T-helper 22 cell (primary cell): Measurements from ENCODE around the gene CDC42BPA.

Experiments
- DNase-seq: peaks from one replicate; pipeline ENCODE4 v3.0.0-alpha.2; 2020; ENCODE audit warnings: low read depth

Gene CDC42BPA

DNA sequence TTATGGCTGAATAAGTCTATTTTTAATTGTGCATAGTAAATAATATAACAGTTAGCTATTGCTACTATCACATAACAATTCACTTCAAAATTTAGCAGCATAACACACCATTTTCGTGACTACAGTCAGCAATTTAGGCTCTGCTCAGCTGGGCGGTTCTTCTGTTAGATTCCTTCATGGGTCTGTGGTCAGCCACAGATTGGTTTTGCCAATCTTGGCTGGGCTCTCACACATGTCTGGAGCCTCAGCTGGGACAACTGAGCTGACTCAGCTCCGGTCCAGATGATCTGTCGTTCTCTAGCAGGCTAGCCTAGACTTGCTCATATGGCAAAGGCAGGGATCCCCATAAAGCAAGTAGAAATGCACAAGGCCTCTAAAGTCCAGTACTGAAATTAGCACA, 15.1 kb upstream of the CDC42BPA start:
- DNase-seq: no peak

DNA sequence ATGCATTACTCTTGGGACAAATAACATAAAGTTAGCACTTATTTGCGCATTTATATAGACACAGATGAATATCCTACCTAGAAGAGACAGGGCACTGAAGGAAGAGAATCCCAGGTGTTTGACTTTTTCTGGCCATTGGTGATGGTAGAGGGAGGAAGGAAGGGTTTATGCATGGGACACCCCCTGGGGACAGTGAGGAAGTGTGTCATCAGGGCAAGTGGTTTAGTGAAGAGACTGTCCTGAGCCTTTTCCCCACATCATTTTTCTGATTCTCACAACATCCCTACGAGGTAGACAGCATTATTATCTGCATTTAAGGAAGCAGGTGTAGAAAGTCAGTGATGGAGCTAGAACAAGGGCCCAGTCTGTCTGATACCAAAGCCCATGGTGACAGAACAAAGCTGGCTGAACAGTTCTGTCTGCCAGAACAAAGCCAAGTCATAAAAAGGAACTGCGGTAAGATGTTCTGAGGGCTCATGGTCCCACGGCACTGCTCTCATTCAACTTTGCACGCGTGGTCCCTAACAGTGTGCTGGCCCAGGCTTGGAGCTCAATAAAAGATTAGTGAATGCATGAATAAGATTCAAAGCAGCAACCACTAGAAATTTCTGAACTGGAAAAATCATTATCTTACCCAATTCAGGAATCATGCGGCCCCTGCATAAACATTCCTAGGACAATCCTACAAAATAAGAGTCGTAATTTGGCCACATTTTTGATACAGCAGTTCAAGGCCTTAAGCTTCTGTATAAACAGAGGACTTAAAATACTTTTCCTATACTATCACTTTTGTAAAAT, 12.2 kb upstream of the CDC42BPA start:
- DNase-seq: no peak

- no peak for DNase-seq
These were observed 10.2 kb upstream of the CDC42BPA start for GRCh38 chr1:227328405-227329019.

GRCh38 chr1:227325156-227325555, 6.9 kb upstream of the CDC42BPA start:
- no peak for DNase-seq

GRCh38 chr1:227323967-227324268, 5.6 kb upstream of the CDC42BPA start:
- DNase-seq: no peak

DNA sequence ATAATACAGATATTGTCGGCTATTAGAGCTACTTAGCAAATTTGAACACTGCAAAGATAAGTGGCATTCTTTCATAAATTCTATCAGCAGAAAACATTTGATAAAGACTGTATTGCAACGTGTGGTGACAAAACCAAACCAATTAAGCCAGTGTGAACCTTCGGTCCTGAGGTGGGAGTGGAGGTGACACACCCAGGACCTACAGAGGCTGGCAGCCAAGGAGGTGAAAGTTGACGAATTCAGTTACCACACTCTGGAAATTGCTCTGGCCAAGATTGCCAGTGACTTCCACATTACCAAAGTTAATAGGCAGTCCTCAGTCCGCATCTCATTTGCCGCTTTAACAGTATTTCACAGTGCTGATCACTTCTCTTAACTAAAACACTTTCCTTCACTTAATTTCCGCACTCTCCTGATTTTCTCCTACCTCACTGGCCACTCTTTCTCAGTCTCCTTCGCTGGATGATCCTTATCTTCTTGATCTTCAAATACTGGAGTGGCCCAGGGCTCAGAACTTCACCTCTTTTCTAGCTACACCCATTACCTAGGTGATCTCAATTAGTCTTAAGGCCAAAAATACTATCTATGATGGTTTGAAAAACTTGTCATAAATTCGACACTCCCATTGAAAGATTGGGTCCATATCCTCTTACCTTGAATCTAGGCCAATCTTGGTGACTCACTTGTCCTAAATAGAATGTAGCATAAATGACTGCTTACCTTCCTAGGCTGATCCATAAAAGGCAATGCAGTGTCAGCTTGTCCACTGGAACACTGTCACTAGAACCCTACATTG, 5.1 kb upstream of the CDC42BPA start:
- DNase-seq: no peak

DNA sequence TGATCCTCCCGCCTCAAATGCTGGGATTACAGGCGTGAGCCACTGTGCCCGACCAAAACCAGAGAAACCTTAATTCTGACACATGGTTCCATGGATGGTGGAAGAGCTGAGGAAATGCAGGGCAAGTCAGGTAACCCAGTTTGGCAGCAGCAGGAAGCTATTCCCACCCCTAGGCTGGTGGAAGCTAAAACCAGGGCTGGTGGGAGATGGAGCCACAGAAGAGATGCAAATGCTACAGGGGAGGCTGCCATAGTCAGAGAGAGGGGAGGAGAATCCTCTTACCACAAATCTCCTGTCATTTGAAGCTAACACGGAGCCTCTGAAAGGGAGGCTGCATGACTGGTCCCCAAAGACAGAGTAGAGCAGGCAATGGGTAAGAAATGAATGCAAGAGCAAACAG, 4.1 kb upstream of the CDC42BPA start:
- no peak for DNase-seq

DNA sequence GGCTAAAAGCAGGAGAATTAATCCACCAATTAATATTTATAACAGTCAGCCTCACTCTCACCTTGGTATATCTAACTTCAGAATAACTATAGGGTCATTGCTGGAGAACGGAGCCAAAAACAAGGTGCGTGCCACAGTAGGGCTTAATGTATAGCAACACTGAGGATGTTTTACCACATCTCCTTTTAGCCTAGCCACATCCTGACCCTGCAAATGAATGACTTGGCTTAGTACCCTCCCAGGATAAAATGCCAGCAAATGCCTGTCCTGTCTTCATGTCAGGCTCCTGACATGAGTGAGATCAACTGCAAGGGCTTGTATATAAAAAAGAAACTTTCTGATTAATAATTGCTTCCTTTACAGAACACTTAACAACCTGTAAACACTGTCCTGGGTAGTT, 2.7 kb upstream of the CDC42BPA start:
- DNase-seq: no peak

GRCh38 chr1:227320476-227320875, 2.2 kb upstream of the CDC42BPA start:
- DNase-seq: no peak

- no peak for DNase-seq
These were observed 738 bp upstream of the CDC42BPA start for GRCh38 chr1:227318853-227319607.

- DNase-seq: no peak
These were observed 723 bp downstream of the CDC42BPA start for GRCh38 chr1:227317523-227318015.

- DNase-seq: no peak
These were observed 1.3 kb downstream of the CDC42BPA start for GRCh38 chr1:227317011-227317451.

- no peak for DNase-seq
These were observed 1.8 kb downstream of the CDC42BPA start for GRCh38 chr1:227316456-227316855.

DNA sequence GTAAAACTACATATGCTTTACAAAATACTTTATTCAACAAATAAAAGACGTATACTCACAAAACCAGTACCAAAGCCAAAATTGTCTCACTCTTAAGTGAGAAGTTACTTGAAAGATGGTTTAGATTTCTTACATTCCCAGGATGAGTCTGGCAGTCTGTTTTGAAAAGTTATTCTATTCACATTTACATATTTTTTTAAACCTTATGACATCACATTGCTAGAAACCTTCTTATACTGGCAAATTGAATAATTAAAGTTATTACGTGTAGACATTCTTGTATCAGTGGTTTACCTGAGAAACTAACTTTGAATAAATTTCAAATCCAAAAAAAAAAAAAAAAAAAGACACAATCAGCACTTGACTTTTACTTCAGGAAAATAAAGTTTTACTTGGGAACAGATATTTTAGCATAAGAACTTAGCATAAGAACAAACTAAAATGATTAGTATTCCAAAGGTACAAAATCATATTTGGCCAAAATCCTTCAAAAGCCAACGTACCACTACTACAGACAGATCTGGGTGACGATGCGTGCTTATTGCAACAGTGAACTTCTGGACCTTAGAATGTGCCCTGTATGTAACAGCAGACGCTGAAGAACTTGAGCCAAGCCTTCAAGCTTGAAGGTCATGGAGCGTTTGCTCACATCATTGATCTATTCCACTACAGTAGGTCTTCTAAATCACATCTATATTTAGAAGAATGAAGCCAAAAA, 2.5 kb downstream of the CDC42BPA start:
- no peak for DNase-seq

- DNase-seq: no peak
These were observed 4.1 kb downstream of the CDC42BPA start for GRCh38 chr1:227314014-227314848.

DNA sequence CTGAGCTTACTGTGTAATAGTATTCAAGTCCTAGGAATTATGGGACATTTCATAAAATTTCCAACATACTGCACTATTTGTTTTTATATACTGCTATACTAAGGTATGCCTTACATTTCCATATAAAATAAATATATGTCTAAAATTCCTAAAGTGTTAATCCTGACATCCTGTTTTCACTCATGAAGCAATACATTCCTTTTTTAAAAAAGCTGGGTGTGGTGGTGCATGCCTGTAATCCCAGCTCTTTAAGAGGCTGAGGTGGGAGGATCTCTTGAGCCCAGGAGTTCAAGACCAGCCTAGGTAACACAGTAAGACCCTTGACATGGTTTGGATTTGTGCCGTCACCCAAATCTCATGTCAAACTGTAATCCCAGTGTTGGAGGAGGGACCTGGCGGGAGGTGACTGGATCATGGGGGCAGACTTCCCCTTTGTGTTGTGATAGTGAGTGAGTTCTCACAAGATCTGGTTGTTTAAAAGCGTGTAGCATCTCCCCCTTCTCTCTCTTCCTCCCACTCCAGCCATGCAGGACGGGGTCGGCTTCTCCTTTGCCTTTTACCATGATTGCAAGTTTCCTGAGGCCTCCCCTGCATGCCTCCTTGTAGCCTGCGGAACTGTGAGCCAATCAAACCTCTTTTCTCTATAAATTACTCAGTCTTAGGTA, 5.8 kb downstream of the CDC42BPA start:
- no peak for DNase-seq

DNA sequence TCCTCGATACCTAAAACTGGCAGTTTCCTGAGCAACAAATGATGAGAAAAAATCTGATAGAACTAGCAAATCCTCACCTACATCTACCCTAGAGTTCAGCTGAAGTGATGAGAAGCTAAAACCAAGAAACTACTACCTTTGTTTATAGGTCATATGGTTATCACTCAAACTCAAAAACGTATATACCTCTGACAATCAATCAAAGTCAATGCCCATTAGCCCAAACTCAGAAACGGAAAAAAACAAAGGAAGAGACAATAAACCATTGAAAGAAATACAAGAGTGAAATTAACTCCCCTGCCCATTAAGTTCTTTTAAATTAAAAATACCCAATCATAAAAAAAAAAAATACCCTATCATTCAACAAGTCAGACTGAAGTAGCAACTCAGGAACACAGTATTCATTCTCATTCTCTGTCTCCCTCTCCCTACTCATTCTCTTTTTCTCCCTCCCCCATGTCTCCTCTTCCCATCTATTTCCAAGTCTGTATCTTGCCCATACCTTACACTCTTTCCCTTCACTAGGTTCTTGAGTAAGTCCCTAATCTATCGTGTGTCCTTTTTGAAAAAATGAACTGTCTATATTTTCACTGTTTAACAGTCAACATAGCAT, 6.8 kb downstream of the CDC42BPA start:
- DNase-seq: no peak

GRCh38 chr1:227308367-227309336, 9.6 kb downstream of the CDC42BPA start:
- no peak for DNase-seq
